Measurements from ENCODE around the gene L1TD1.
"Not testable (repeated sequence)": the region's sequence is repeated elsewhere in the genome, so short reads cannot be mapped to it uniquely, and the experiment has no call there.

The L1TD1 gene

GRCh38 chr1:62198781-62199125 lies 4.1 kb downstream of the L1TD1 start:
- no peak for ATAC-seq

GRCh38 chr1:62207187-62207586 lies 12.5 kb downstream of the L1TD1 start:
- no peak for ATAC-seq

GRCh38 chr1:62208087-62208486 lies 13.4 kb downstream of the L1TD1 start:
- no peak for ATAC-seq

- ATAC-seq: no peak
These were observed 14.3 kb downstream of the L1TD1 start for GRCh38 chr1:62208970-62209369.

GRCh38 chr1:62209931-62210595 lies 15.4 kb downstream of the L1TD1 start:
- ATAC-seq: no peak

- ATAC-seq: no peak
These were observed 16.3 kb downstream of the L1TD1 start for GRCh38 chr1:62210960-62211359.

- no peak for ATAC-seq
These were observed 17.8 kb downstream of the L1TD1 start for GRCh38 chr1:62212411-62212810.

- no peak for ATAC-seq
These were observed 18.6 kb downstream of the L1TD1 start for GRCh38 chr1:62213075-62213914.

GRCh38 chr1:62218604-62219003 lies 24.0 kb downstream of the L1TD1 start:
- no peak for ATAC-seq

GRCh38 chr1:62220456-62220855 lies 25.8 kb downstream of the L1TD1 start:
- not testable (repeated sequence) for ATAC-seq

GRCh38 chr1:62221171-62221570 lies 26.5 kb downstream of the L1TD1 start:
- no peak for ATAC-seq

- no peak for ATAC-seq
These were observed 27.7 kb downstream of the L1TD1 start for GRCh38 chr1:62222321-62222720.

- no peak for ATAC-seq
These were observed 29.5 kb downstream of the L1TD1 start for GRCh38 chr1:62224182-62224581.

GRCh38 chr1:62227496-62227895 lies 32.8 kb downstream of the L1TD1 start:
- no peak for ATAC-seq

- ATAC-seq: no peak
These were observed 33.7 kb downstream of the L1TD1 start for GRCh38 chr1:62228136-62228882.

GRCh38 chr1:62228883-62229187 lies 34.2 kb downstream of the L1TD1 start:
- ATAC-seq: no peak

- ATAC-seq: no peak
These were observed 34.8 kb downstream of the L1TD1 start for GRCh38 chr1:62229468-62229867.

GRCh38 chr1:62229932-62230331 lies 35.3 kb downstream of the L1TD1 start:
- no peak for ATAC-seq

GRCh38 chr1:62230718-62231117 lies 36.1 kb downstream of the L1TD1 start:
- no peak for ATAC-seq

- ATAC-seq: no peak
These were observed 38.2 kb downstream of the L1TD1 start for GRCh38 chr1:62232871-62233278.

- no peak for ATAC-seq
These were observed 39.3 kb downstream of the L1TD1 start for GRCh38 chr1:62233926-62234450.

GRCh38 chr1:62234688-62235087 lies 40.0 kb downstream of the L1TD1 start:
- ATAC-seq: no peak

GRCh38 chr1:62235576-62235975 lies 40.9 kb downstream of the L1TD1 start:
- ATAC-seq: no peak

- ATAC-seq: no peak
These were observed 42.7 kb downstream of the L1TD1 start for GRCh38 chr1:62237361-62237760.
